HL-60/S4 treated with retinoic acid at 250 ng/mL for 4 days and 3 days (cell line): ENCODE data around the gene PTGER4.

Source experiments
- in situ Hi-C: fragments of 300-500 bp; cut with MboI; formaldehyde crosslinking; loops from 2 replicates; pipeline ENCODE4 v1.7.0; 2022; ENCODE audit warnings: low sequenced_read_pairs

The PTGER4 gene

DNA sequence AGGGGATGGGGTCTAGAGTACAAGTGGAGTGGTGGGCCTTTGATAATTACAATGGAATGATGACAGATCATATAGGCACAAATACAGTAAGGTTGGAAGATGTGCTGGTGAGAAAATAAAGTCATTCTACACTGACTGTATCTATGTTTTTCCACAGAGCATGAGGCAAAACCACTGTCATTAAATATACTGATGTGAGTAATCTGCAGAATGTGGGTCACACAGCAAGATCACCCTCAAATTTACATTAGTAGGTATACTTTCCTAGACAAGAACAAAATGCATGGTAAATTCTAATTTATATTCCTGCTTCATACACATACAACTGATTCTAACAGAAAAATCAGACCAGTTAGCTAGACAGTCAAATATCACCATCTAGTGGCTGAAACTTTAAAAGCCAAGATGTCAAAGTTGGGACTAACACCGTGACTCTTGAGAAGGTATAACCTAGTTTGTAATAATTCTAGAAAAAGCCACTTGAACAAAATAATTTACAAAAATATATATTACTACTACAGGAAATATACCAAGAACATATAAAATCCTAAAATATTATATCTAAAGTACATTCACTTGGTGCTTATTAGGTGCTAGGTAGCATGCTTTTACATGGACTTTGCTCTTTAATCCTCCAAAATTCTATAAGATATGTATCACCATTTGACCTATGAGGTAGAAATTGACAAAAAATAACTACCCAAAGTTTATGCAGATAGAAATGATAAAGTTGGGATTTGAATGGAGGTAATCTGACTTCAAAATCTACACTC lies 56.6 kb downstream of the PTGER4 start:
- in situ Hi-C loops: loop anchor here (25.0 kb wide), 1 partner anchor 1149 kb away; no protein-coding TSS in a partner anchor

DNA sequence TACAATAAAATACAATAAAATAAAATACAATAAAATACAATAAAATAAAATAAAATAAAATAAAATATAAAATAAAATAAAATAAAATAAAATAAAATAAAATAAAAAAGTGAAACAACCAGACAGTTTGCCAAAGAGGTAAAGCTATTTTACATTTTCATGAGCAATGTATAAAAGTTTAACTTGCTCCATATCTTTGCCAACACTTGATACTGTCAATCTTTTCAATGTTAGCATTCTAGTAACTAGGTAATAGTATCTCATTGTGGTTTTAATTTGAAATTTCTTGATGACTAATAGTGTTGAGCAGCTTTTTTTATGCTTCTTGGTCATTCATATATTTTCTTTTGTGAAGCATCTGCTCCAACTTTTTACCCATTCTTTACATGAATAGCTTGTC lies 58.8 kb downstream of the PTGER4 start:
- in situ Hi-C loops: loop anchor here (25.0 kb wide), 1 partner anchor 1151 kb away; no protein-coding TSS in a partner anchor
